Astrocyte of the spinal cord (primary cell): Measurements from ENCODE around the gene ACSF3.

Source experiments
- DNase-seq: peaks from one replicate; pipeline ENCODE4 v3.0.0; 2011; ENCODE audit warnings: low read depth, low spot score
- H3K4me3 ChIP-seq: 2 replicates; pipeline ENCODE4 v1.5.1; 2011; ENCODE audit warnings: low read depth, mild to moderate bottlenecking, low read length, moderate library complexity
- CTCF ChIP-seq: IDR thresholded peaks from 2 replicates; pipeline ENCODE4 v1.5.1; 2012; ENCODE audit warnings: low read depth, mild to moderate bottlenecking, low read length, inconsistent platforms
- in situ Hi-C: cut with HindIII; loops from 2 replicates; pipeline ENCODE4 v1.10.0; 2017; ENCODE audit warnings: low sequenced_read_pairs

The ACSF3 gene

GRCh38 chr16:89061590-89062380, 31.9 kb upstream of the ACSF3 start:
- in situ Hi-C loops, result no loop called here
- DNase-seq, result no peak
- TF ChIP-seq CTCF, result no peak
- H3K4me3 ChIP-seq, result no peak overlapping the region

DNA sequence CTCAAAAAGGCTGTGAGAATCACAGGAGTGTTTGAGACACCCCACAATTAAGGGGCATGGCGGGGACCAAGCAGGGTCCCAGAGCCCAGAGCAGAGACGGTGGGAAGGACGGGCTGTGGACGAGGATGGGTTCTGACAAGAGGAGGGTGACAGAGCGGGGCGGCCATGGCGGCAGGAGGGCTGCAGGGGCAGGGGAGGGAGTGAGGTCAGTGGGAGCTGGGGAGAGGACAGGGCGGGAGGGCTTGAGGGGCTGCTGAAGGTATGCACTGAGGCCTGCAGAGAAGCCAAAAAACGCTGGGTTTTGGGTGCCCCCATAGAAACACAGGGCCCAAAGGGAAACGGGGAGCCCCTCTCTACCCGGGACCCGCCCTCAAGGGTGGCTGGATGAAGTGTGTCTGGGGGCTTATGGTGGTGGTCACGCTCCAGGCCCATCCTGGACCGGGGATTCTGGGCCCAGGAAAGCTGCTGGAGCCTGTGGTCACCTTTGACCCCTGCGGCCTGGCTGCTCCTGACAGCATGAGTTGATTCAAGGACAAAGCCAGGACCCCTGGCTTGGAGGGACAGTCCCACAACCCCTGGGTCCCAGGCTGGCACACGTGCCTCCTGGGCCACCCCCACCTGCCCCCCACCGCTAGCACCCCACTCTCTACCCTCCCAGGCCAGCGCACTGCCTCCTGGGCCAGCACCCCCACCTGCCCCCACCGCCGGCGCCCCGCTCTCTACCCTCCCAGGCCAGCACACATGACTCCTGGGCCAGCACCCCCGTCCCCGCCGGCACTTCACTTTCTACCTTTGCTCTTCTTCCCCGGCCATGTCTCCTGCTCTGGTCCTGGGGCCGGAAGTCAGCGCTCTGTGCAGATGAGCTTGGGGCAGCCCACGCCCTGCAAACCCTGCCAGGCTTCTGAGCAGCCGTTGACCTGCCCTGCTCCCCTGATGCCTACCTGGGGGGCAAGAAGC, 31.0 kb upstream of the ACSF3 start:
- in situ Hi-C loops, result no loop called here
- no peak for DNase-seq
- H3K4me3 ChIP-seq, result no peak overlapping the region
- no peak for TF ChIP-seq CTCF

- no peak for DNase-seq
- TF ChIP-seq CTCF, result no peak
- in situ Hi-C loops, result no loop called here
- no peak overlapping the region for H3K4me3 ChIP-seq
Measured at GRCh38 chr16:89063768-89064320, 29.8 kb upstream of the ACSF3 start.

DNA sequence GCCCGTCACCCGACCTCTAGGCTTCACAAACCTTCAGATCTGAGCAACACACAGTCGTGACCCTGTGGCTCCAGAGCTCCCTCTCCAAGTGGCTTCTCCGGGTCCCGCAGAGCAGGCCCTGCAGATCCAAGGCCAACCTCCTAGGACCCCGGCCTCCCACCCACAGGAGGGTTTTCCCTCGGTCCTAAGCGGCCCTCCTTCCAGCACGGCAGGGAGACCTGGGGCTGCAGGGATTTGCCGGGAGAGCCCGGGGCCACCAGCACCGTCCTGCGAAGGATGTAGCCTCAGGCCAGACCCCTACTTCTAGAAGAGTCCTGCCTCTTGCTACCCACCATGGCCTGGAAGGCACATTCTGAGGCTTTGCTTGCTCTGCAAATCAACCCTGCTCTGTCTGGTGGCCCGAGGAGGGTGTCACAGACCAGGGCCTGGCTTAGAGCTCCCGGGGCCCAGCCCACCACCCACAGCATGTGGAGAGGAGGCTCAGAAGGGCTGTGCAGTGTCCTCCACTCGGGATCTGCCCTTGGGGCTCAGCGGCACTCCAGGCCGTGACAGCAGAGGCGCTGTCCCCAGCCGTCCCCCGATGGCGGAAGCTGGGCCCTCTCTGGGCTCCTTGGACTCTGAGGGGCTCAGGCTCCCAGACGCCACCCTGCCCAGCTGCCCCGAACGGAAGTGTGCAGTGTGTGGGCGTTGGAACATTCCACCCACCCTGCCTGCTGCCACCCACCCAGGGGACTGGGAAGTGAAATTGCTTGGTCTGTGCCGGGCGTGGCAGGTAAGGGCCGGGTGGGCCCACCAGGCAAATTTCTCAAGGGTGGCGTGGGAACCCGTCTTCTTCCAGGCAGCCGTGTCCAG, 28.8 kb upstream of the ACSF3 start:
- no peak for DNase-seq
- no peak for TF ChIP-seq CTCF
- no peak overlapping the region for H3K4me3 ChIP-seq
- in situ Hi-C loops, result no loop called here

GRCh38 chr16:89065458-89065822, 28.2 kb upstream of the ACSF3 start:
- in situ Hi-C loops, result no loop called here
- no peak for TF ChIP-seq CTCF

DNA sequence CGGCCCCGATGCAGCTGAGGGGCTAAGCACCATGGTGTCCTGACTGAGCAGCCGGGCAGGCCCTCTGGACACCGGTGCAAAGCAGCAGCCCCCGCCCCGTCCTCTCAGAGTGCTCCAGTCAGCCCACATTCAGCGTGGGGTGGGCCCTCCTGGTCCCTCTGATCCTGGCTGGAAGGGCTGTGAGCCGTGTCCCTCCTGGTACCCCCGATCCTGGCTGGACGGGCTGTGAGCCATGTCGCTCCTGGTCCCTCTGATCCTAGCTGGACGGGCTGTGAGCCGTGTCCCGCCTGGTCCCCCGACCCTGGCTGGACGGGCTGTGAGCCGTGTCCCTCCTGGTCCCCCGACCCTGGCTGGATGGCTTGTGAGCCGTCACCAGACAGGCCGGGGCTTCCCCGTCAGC, 26.9 kb upstream of the ACSF3 start:
- H3K4me3 ChIP-seq, result no peak overlapping the region
- no peak for TF ChIP-seq CTCF
- in situ Hi-C loops, result no loop called here
- no peak for DNase-seq

More at GRCh38 chr16:89065458-89065822, 28.2 kb upstream of the ACSF3 start:
- no peak overlapping the region for H3K4me3 ChIP-seq
- DNase-seq, result no peak
